Motor neuron (in vitro differentiated cells): Measurements from ENCODE around the gene KRTAP10-6. TPM values are rescaled to one million over a fixed set of nuclear protein-coding genes. Genes with fewer than 3 reads are reported as not detected.
"Not testable (repeated sequence)": the region's sequence is repeated elsewhere in the genome, so short reads cannot be mapped to it uniquely, and the experiment has no call there.

Source experiments
- ATAC-seq, 8 experiments: fragments of 200-7000 bp; cut with Tn5 transposase; replicated peaks in 6 of 8; 2 replicates each; pipeline ENCODE4 v1.8.0; 2021; ENCODE audit warnings: mild to moderate bottlenecking in 8 of 8, moderate library complexity in 8 of 8
- H3K27ac ChIP-seq, 2 donors: fragments of 250-450 bp; sonication (Bioruptor Pico); 2 replicates each; pipeline ENCODE4 v1.9.0; 2021; ENCODE audit warnings: antibody characterized with exemption in 2 of 2, mild to moderate bottlenecking in 2 of 2, moderate library complexity in 1 of 2
- H3K4me1 ChIP-seq, 2 donors: fragments of 250-450 bp; sonication (Bioruptor Pico); replicated peaks in 1 of 2; 2 replicates each; pipeline ENCODE4 v1.6.1; 2021; ENCODE audit warnings: antibody characterized with exemption in 2 of 2, mild to moderate bottlenecking in 2 of 2, moderate library complexity in 1 of 2
- H3K4me3 ChIP-seq, 5 donors: fragments of 250-450 bp; sonication (Bioruptor Pico); 2 replicates each; pipeline ENCODE4 v1.9.0; 2021; ENCODE audit warnings: antibody characterized with exemption in 5 of 5, mild to moderate bottlenecking in 5 of 5, moderate library complexity in 4 of 5
- WGBS, 10 experiments: fragments of 450-650 bp; shearing (Covaris generic); methylation state at CpG; one replicate each; pipeline ENCODE4 v1.0.0; 2022; 5-methylcytosine and 5-hydroxymethylcytosine counted together
- in situ Hi-C, 9 experiments: fragments of 400-800 bp; cut with MboI; loops; one replicate each; pipeline ENCODE4 v1.15.0; 2021; ENCODE audit warnings: low sequenced_read_pairs in 9 of 9, low pct_unique_long_range_greater_than_20kb in 2 of 9; ENCODE audit not compliant: unreplicated experiment in 9 of 9
- total RNA-seq, 8 experiments: library from RNA; unstranded; fragments of 300-600 nt; gene quantifications; 2 replicates each; pipeline versions ENCODE4 v1.2.3 to v1.2.4, GENCODE V29; 2022

Gene KRTAP10-6
- total RNA-seq, 8 experiments from 2014 or later = 0.23 to 0.71 (median 0.35) TPM; not detected in 4

DNA sequence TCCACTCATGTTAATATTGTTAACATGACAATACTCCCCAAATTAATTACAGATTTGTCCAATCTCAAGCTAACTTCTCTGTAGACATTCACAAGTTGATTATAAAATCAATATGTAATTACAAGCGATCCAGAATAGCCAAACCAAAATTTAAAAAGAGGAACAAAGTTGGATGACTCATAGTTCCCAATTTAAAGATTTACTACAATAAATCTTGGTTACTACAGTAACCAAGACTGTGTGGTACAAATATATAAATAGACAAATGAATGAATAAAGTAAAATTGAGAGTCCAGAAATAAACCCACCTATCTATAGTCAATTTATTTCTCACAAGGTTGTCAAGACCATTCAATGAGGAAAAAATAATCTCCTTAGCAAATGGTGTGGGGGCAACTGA, 25.9 kb downstream of the KRTAP10-6 start:
- in situ Hi-C loops = no loop called here
- no peak overlapping the region for H3K27ac ChIP-seq
- H3K4me3 ChIP-seq = no peak overlapping the region
- no peak for ATAC-seq
- no peaks in the 10 kb centered on the region for H3K4me1 ChIP-seq
- WGBS, 10 experiments = 9 to 100% (median 47%) methylated on average over 1 of the region's 1 CpG; no CpG with 5 or more reads in 2 of the 10 experiments

DNA sequence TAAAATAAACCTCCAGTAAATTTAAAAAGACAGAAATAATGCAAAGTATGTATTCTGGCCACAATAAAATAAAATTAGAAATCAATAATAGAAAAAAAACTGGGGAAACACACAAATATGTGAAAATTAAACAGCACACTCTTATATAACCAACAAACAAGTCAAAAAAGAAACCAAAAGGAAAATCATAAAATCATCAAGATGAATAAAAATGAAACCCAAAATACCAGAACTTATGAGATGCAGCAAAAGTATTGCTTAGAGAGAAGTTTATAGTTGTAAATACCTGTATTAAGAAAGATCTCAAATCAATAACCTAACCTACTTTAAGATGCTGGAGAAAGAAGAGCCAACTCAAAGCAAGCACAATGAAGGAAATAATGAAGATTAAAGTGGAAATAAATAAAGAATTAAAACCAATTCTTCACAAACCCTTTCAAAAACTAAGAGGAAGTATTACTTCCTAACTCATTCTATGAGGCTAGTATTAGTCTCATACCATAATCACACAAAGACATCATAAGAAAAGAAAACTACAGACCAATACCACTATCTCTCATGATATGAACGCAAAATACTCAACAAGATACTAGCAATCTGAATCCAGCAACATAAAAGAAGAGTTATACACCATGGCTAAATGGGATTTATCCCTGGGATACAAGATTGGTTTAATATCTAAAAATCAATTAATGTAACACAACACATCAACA, 27.3 kb downstream of the KRTAP10-6 start:
- Histone ChIP-seq H3K4me3 (no peak overlapping the region), H3K4me1 (no peaks in the 10 kb centered on the region), H3K27ac (no peak overlapping the region)
- in situ Hi-C loops = no loop called here
- no peak for ATAC-seq
- WGBS, 10 experiments = 0 to 100% (median 11%) methylated on average over 1 of the region's 1 CpG; no CpG with 5 or more reads in 1 of the 10 experiments

DNA sequence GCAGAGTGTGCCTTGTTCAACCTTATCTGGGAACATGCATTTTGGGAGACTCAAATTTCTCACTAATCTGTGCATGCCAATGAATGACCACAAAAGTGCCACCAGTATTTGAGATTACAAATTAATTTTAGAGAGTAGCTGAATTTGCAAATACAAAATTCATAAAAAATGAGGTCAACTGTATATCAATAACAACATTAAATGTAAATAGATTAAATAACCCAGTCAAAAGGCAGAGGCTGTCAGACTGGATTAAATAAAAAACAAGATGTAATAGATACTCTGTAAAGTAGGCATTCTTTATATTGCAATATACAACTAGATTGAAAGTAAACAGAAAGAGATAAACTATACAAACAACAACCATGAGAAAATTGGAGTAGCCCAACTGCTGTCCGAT, 28.2 kb downstream of the KRTAP10-6 start:
- in situ Hi-C loops = no loop called here
- H3K27ac ChIP-seq = no peak overlapping the region
- ATAC-seq = no peak
- 9 to 100% (median 90%) methylated on average over 1 of the region's 1 CpG; no CpG with 5 or more reads in 1 of the 10 experiments for WGBS, 10 experiments
- no peaks in the 10 kb centered on the region for H3K4me1 ChIP-seq
- no peak overlapping the region for H3K4me3 ChIP-seq

DNA sequence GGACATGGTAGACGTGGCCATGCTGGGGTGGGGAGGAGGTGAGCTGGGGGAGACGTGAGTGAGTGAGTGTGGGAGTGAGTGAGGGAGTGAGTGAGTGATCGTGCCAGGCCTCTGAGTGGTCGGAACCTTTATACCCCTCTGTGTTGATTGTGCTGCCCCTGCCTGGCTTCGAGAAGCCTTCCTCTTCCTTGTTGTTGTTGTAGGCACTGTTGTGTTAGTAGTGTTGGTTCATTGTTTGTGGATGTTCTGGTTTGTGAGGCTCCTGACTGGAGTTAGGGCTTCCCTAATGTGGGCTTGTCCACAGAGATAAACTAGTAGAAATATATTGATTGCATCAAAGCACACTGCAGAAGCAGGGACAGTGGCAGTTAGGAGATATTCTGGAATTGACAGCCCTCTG, 33.6 kb downstream of the KRTAP10-6 start, which contains the start of gene KRTAP10-3:
Gene KRTAP10-3 (minus strand): TSS at position 101 of the 400 bp plus-strand sequence. CDS start 80 bp downstream, at position 21.
- Histone ChIP-seq H3K4me1 (peaks cover 5 to 10% of the 10 kb centered on the region in 2 donors), H3K27ac (no peak within 1 kb of the TSS), H3K4me3 (no peak within 1 kb of the TSS)
- 0 to 100% methylated on average over 1 of the region's 5 CpGs; no CpG with 5 or more reads in 8 of the 10 experiments for WGBS, 10 experiments
- ATAC-seq = no peak
- in situ Hi-C loops = no loop called here

DNA sequence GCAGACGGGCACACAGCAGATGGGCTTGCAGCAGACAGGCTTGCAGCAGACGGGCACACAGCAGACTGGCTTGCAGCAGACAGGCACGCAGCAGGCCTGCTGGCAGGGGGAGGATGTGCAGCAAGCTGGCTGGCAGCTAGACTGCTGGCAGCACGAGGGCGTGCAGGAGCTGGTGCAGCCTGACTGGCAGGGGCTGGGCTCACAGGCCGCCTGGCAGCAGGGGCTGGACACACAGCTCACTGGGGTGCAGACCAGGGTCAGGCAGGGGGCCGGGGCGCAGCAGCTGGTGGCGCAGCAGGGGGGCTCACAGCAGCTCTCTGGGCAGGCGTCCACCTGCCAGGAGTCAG, 34.0 kb downstream of the KRTAP10-6 start:
- in situ Hi-C loops, H3K27ac ChIP-seq, H3K4me3 ChIP-seq, H3K4me1 ChIP-seq, ATAC-seq: not testable (repeated sequence)
- WGBS, 10 experiments = no CpG with 5 or more reads among the region's 10 CpGs

DNA sequence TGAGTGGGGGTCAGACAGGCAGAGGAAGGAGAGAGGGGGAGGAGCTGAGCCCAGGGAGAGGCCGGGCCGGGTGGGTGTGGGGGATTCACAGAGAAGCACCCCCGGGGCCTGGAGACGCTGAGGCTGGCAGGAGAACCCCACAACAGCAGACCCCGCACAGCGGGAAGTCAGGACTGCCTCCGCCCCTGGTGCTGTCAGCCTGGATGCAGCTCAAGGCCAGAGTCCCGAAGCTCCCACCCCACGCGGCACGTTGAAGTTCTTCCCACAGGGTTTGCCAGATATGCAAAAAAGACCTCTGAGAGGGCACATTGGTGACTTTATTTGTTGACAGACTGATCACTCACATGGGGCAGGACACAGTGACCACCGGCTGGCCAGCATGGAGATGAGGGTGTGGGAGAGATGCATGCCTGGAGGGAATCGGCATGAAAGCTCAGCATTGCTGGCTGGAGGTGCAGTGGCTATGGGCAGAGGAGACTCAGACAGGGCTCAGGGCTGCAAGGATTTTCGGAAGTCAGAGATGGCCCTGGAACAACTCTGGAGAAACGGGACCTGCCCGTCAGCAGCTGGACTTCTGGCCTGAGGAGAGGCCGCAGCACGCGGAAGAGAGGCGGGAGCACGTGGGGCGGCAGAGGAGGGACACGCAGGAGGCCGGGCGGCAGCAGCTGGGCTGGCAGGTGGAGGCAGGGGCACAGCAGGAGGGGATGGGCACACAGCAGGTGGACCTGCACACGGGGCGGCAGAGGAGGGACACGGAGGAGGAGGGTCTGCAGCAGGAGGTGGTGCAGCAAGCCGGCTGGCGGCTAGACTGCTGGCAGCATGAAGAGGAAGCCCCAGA, 34.6 kb downstream of the KRTAP10-6 start:
- Histone ChIP-seq H3K4me1 (peaks cover 6 to 10% of the 10 kb centered on the region in 2 donors), H3K27ac (no peak overlapping the region), H3K4me3 (no peak overlapping the region)
- peak in 6 of 8 experiments; percentile 18 to 94 (median 46) for ATAC-seq
- WGBS, 10 experiments = 0 to 89% (median 83%) methylated on average over 1 to 7 of the region's 30 CpGs; no CpG with 5 or more reads in 7 of the 10 experiments
- in situ Hi-C loops = no loop called here

DNA sequence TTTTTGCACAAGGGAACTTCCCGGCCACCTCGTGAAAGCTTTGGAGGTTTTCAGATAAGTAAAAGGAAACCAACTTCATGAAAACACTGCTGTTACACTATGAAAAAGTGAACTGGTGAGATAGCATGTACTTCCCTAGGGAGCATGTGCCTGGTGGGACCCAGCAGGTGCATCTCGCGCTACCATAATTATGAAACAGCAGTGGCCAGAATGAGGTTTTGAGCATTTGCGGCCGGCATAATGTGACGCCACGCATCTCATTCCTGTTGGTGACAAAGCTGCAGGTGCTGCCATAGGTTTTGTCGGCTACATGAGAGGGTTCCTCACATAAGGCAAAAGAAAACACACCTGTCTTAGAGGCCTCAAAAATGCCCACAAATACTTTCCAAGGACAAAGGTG, 35.4 kb downstream of the KRTAP10-6 start:
- 17 to 100% (median 54%) methylated on average over 1 to 8 of the region's 9 CpGs; no CpG with 5 or more reads in 2 of the 10 experiments for WGBS, 10 experiments
- ATAC-seq = no peak
- in situ Hi-C loops = no loop called here
- Histone ChIP-seq H3K4me3 (no peak overlapping the region), H3K27ac (no peak overlapping the region), H3K4me1 (peaks cover 10 to 13% of the 10 kb centered on the region in 2 donors)

DNA sequence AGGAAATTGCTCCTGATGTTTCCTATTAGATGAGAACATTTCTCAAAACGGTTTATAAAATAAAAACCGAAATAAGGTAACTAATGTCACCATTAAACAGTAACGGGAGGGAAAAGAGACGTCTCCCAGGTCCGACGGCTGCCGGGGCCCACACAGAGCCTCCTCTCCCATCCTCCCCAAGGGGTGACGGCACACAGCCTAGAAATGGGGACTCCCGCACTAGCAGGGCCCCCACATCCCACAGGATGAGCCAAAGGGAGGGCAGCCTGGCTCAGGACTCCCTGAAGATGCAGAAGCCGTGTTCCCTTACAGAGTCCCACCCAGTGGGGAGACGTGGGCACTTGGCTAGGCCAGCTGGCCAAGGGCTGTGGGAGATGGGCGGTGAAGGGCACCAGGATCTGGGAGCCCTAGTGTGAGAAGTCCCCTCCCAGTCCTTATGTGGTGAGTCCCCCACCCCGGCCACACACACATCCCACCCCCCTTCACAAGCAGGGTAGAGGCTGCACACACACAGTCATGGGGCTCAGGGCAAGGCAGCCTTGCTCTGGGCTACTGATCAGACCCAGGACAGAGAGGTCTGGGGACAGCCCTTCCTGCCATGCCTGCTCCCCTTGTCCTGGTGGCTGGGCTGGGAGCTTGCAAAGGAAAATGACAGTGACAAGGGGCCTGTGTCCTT, 37.0 kb downstream of the KRTAP10-6 start:
- Histone ChIP-seq H3K4me1 (peaks cover 10 to 23% of the 10 kb centered on the region in 2 donors), H3K27ac (no peak overlapping the region), H3K4me3 (no peak overlapping the region)
- 0 to 100% (median 61%) methylated on average over 1 to 8 of the region's 13 CpGs; no CpG with 5 or more reads in 1 of the 10 experiments for WGBS, 10 experiments
- in situ Hi-C loops = no loop called here
- no peak for ATAC-seq

DNA sequence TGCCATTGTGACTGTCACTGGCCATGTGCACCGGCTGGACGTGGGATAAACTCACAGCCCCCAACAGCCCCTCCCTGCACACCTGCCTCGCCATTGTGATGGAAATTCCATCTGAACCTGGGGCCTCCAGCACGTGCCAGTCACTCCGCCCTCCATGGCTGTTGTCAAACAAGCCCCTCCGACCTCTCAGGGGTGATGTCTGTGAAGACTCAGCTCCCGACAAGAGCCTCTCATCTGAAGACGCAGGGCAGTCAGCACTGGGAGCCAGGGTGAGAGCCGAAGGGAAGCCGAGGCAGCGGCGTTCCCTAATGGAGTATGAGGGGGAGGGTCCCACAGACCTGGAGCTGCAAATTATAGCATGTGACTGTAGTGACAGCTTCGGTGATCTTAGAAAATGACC, 39.6 kb downstream of the KRTAP10-6 start:
- Histone ChIP-seq H3K27ac (no peak overlapping the region), H3K4me3 (no peak overlapping the region), H3K4me1 (peaks cover 20 to 46% of the 10 kb centered on the region in 2 donors)
- no peak for ATAC-seq
- WGBS, 10 experiments = 58 to 82% (median 71%) methylated on average over 1 to 10 of the region's 13 CpGs; no CpG with 5 or more reads in 6 of the 10 experiments
- in situ Hi-C loops = no loop called here

DNA sequence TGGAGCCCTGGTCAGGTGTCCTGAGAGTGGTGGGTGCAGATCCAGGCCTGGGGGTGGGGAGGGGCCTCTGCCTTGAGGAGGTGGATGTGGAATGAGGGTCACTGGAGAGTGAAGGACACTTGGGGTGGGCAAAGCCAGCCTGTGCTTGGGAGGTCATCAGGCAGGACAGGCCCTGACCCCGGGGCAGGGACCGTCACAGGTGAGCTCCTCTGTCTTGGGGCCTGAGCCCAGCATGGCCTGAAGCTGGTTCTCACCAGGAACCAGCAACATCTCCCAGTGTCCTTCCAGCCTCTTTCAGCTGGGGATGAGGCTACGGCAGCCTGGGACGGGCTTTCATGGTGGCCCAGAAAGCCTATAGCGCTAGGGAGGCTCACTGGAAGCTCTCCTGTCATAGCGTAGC, 40.2 kb downstream of the KRTAP10-6 start:
- no peak for ATAC-seq
- Histone ChIP-seq H3K27ac (no peak overlapping the region), H3K4me1 (peaks cover 15 to 45% of the 10 kb centered on the region in 2 donors), H3K4me3 (no peak overlapping the region)
- in situ Hi-C loops = no loop called here
- WGBS, 10 experiments = no CpG with 5 or more reads among the region's 6 CpGs

DNA sequence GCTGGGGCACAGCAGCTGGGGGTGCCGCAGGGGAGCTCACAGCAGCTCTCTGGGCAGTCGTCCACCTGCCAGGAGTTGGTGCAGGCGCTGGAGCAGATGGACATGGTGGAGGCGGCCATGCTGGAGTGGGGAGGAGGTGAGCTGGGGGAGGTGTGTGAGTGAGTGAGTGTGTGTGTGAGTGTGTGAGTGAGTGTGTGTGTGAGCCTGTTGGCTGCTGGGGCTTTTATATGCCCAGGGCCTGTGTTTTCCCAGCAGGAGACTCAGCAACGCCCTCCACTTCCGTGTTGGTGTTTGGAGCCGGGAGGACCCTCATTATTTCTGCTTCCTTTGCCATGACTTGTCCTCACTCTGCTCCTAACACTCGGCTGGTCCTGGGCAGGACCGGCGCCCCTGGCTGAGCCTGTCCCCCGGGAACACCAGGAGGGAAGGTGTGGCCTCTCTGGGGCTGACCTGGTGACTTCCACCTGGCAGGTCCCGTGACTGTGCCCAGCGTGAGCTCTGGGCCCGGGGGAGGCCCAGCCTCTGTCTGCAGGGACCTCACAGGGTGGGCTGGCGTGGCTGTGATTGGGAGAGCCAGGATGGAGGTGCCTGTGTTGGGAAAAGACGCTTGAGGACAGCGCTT, 40.9 kb downstream of the KRTAP10-6 start, which contains the start of gene KRTAP10-2:
Gene KRTAP10-2 (minus strand): TSS at position 166 of the 622 bp plus-strand sequence. CDS start 47 bp downstream, at position 119.
- peaks cover 12 to 45% of the 10 kb centered on the region in 2 donors for H3K4me1 ChIP-seq
- H3K27ac ChIP-seq = no peak within 1 kb of the TSS
- peak in 6 of 8 experiments; percentile 11 to 64 (median 44) for ATAC-seq
- in situ Hi-C loops = no loop called here
- H3K4me3 ChIP-seq = no peak within 1 kb of the TSS
- WGBS, 10 experiments = 15 to 80% (median 70%) methylated on average over 2 to 4 of the region's 17 CpGs; no CpG with 5 or more reads in 5 of the 10 experiments

DNA sequence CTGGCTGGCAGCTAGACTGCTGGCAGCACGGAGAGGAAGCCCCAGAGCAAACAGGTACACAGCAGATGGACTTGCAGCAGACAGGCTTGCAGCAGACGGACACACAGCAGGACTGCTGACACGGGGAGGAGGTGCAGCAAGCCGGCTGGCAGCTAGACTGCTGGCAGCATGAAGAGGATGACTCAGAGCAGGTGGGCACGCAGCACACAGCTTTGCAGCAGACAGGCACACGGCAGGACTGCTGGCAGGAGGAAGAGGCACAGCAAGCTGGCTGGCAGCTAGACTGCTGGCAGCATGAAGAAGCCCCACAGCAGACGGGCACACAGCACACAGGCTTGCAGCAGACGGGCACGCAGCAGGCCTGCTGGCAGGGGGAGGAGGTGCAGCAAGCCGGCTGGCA, 41.5 kb downstream of the KRTAP10-6 start:
- Histone ChIP-seq H3K4me3 (no peak overlapping the region), H3K27ac (no peak overlapping the region), H3K4me1 (peaks cover 12 to 45% of the 10 kb centered on the region in 2 donors)
- 80 to 93% methylated on average over 1 to 3 of the region's 10 CpGs; no CpG with 5 or more reads in 8 of the 10 experiments for WGBS, 10 experiments
- ATAC-seq = no peak
- in situ Hi-C loops = no loop called here
